Upper lobe of right lung (tissue), 1 donor: ENCODE measurements around the gene RHPN2. TPM values are rescaled to one million over a fixed set of nuclear protein-coding genes. Genes with fewer than 3 reads are reported as not detected.
"Not testable (repeated sequence)": the region's sequence is repeated elsewhere in the genome, so short reads cannot be mapped to it uniquely, and the experiment has no call there.

Source experiments
- ATAC-seq: fragments of 200-7000 bp; cut with Tn5 transposase; one replicate; pipeline ENCODE4 v1.9.1; 2020; ENCODE audit warnings: mild to moderate bottlenecking, moderate library complexity
- DNase-seq: peaks from one replicate; pipeline ENCODE4 v3.0.0-alpha.2; 2020
- H3K27ac ChIP-seq: fragments of 200-600 bp; one replicate; pipeline ENCODE4 v1.8.0; 2022
- H3K27me3 ChIP-seq: fragments of 200-600 bp; one replicate; pipeline ENCODE4 v1.8.0; 2022; ENCODE audit warnings: mild to moderate bottlenecking
- H3K36me3 ChIP-seq: fragments of 200-600 bp; one replicate; pipeline ENCODE4 v1.8.0; 2022
- H3K4me1 ChIP-seq: fragments of 200-600 bp; one replicate; pipeline ENCODE4 v1.8.0; 2022
- H3K4me3 ChIP-seq: fragments of 200-600 bp; one replicate; pipeline ENCODE4 v1.8.0; 2022; ENCODE audit warnings: mild to moderate bottlenecking
- H3K9me3 ChIP-seq: fragments of 200-600 bp; one replicate; pipeline ENCODE4 v1.8.0; 2022
- CTCF ChIP-seq: fragments of 200-600 bp; IDR thresholded peaks from one replicate; pipeline ENCODE4 v1.8.0; 2022; ENCODE audit warnings: antibody characterized with exemption
- intact Hi-C: fragments of 100-400 bp; cut with DNase I; formaldehyde crosslinking; loops from one replicate; pipeline ENCODE4 v1.11.0; 2022
- total RNA-seq: library from RNA; stranded (reverse); fragmentation: NEBNext Ultra II Directional; extraction: Animal tissue kit (Norgen Biotek cat#: 25700); gene quantifications from one replicate; pipeline ENCODE4 v1.2.1, GENCODE V29; 2021
- donor health status: DM: no; HTN: yes; CAD: no; lungs with severe emphysema.

Gene RHPN2
- total RNA-seq, 1 donor from 2014 or later, result 9.7 TPM

- TF ChIP-seq CTCF, result no peak
- Histone ChIP-seq H3K4me3 (no peak overlapping the region), H3K4me1 (no peaks in the 10 kb centered on the region), H3K27ac (no peak overlapping the region), H3K27me3 (no peaks in the 10 kb centered on the region), H3K36me3 (no peaks in the 10 kb centered on the region), H3K9me3 (no peaks in the 10 kb centered on the region)
- ATAC-seq, result no peak
- intact Hi-C loops, result no loop called here
- DNase-seq, result no peak
Measured at GRCh38 chr19:33032218-33032781, 32.4 kb downstream of the RHPN2 start.

GRCh38 chr19:33029746-33030303, 34.9 kb downstream of the RHPN2 start:
- Histone ChIP-seq H3K4me1 (no peaks in the 10 kb centered on the region), H3K27me3 (no peaks in the 10 kb centered on the region), H3K4me3 (no peak overlapping the region), H3K9me3 (no peaks in the 10 kb centered on the region), H3K36me3 (no peaks in the 10 kb centered on the region), H3K27ac (no peak overlapping the region)
- no peak for ATAC-seq
- intact Hi-C loops, result no loop called here
- DNase-seq, result no peak
- TF ChIP-seq CTCF, result no peak

- H3K27ac ChIP-seq, intact Hi-C loops, H3K4me3 ChIP-seq, H3K9me3 ChIP-seq, H3K27me3 ChIP-seq, DNase-seq, ATAC-seq, H3K36me3 ChIP-seq, H3K4me1 ChIP-seq: not testable (repeated sequence)
Measured at GRCh38 chr19:33026602-33027001, 38.1 kb downstream of the RHPN2 start.

- H3K4me3 ChIP-seq, H3K27ac ChIP-seq, DNase-seq, H3K9me3 ChIP-seq, H3K27me3 ChIP-seq, intact Hi-C loops, H3K36me3 ChIP-seq, ATAC-seq, H3K4me1 ChIP-seq: not testable (repeated sequence)
Measured at GRCh38 chr19:33025468-33026238, 39.0 kb downstream of the RHPN2 start.

GRCh38 chr19:33024398-33024797, 40.3 kb downstream of the RHPN2 start:
- H3K27me3 ChIP-seq, result no peaks in the 10 kb centered on the region
- no peaks in the 10 kb centered on the region for H3K4me1 ChIP-seq
- H3K9me3 ChIP-seq, result no peaks in the 10 kb centered on the region
- no peak for TF ChIP-seq CTCF
- no peaks in the 10 kb centered on the region for H3K36me3 ChIP-seq
- no peak for DNase-seq
- intact Hi-C loops, result no loop called here
- H3K4me3 ChIP-seq, result no peak overlapping the region
- ATAC-seq, result no peak
- no peak overlapping the region for H3K27ac ChIP-seq

GRCh38 chr19:33022472-33023116, 42.1 kb downstream of the RHPN2 start:
- intact Hi-C loops, result no loop called here
- DNase-seq (no peak), ATAC-seq (peak; percentile 43)
- no peak overlapping the region for H3K27ac ChIP-seq
- no peaks in the 10 kb centered on the region for H3K4me1 ChIP-seq
- TF ChIP-seq CTCF, result no peak
- H3K4me3 ChIP-seq, result no peak overlapping the region
- H3K9me3 ChIP-seq, result no peaks in the 10 kb centered on the region
- H3K27me3 ChIP-seq, result no peaks in the 10 kb centered on the region
- H3K36me3 ChIP-seq, result no peaks in the 10 kb centered on the region

GRCh38 chr19:33010891-33011290, 53.8 kb downstream of the RHPN2 start:
- intact Hi-C loops, H3K4me1 ChIP-seq, H3K36me3 ChIP-seq, H3K27ac ChIP-seq, H3K4me3 ChIP-seq, H3K9me3 ChIP-seq, H3K27me3 ChIP-seq, ATAC-seq, DNase-seq: not testable (repeated sequence)
